PC-9 (cell line): ENCODE measurements around the gene SPPL2B.
"Not testable (repeated sequence)": the region's sequence is repeated elsewhere in the genome, so short reads cannot be mapped to it uniquely, and the experiment has no call there.

Experiments
- EZH2 ChIP-seq: fragments of 200-600 bp; sonication (generic); IDR thresholded peaks from 2 replicates; pipeline ENCODE4 v1.8.0; 2017; ENCODE audit warnings: antibody characterized with exemption, low read depth
- TF ChIP-seq, protein P1 (sequence below): fragments of 200-600 bp; sonication (generic); conservative IDR thresholded peaks from 2 replicates; pipeline ENCODE4 v1.6.1; 2017; ENCODE audit warnings: mixed run types, antibody characterized with exemption, mild to moderate bottlenecking, moderate library complexity

DNA sequence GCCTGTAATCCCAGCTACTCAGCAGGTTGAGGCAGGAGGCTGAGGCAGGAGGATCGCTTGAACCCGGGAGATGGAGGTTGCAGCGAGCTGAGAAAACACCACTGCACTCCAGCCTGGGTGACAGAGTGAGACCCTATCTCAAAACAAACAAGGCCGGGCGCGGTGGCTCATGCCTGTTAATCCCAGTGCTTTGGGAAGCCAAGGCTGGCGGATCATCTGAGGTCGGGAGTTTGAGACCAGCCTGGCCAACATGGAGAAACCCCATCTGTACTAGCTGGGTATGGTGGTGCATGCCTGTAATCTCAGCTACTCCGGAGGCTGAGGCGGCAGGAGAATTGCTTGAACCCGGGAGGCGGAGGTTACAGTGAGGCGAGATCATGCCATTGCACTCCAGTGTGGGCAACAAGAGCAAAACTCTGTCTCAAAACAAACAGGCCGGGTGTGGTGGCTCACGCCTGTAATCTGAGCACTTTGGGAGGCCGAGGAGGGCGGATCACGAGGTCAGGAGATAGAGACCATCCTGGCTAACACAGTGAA lies 66.9 kb downstream of the SPPL2B start:
- TF ChIP-seq, protein P1, sequence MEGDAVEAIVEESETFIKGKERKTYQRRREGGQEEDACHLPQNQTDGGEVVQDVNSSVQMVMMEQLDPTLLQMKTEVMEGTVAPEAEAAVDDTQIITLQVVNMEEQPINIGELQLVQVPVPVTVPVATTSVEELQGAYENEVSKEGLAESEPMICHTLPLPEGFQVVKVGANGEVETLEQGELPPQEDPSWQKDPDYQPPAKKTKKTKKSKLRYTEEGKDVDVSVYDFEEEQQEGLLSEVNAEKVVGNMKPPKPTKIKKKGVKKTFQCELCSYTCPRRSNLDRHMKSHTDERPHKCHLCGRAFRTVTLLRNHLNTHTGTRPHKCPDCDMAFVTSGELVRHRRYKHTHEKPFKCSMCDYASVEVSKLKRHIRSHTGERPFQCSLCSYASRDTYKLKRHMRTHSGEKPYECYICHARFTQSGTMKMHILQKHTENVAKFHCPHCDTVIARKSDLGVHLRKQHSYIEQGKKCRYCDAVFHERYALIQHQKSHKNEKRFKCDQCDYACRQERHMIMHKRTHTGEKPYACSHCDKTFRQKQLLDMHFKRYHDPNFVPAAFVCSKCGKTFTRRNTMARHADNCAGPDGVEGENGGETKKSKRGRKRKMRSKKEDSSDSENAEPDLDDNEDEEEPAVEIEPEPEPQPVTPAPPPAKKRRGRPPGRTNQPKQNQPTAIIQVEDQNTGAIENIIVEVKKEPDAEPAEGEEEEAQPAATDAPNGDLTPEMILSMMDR = not testable (repeated sequence)
- not testable (repeated sequence) for TF ChIP-seq EZH2
